ENCODE measurements around the gene ZBTB5.

DNA sequence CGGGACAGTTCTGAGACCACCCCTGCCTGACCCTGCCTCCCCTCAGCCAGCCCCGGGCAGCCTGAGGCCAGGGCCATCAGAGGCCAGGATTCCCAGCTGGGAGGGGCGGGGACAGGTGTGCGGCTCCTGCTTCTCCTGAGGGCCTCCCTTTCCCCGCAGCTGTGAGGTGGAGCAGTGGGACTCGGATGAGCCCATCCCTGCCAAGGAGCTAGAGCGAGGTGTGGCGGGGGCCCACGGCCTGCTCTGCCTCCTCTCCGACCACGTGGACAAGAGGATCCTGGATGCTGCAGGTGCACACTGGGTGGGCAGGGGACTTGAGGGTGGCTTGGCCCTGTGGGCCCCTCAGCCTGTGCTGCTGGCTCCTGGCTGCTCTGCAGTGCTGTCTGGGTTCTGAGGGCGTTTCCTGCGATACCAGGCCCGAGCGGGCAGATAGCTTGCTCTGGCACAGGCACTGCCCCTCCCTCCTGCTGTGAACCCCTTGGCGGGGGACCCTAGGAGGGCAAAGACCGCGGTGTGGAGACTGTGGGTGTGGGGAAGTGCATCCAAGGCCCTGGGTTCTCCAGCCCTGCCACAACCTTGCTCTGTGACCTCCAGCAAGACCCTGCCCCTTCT, 40.5 kb downstream of the ZBTB5 start:
- TF ChIP-seq EZH2phosphoT487 (IDR thresholded peaks at IDR 0.05; ENCODE audit: borderline replicate concordance, low read length) (no peak), CTCF (conservative IDR thresholded peaks at IDR 0.05; ENCODE audit: low read depth, low read length) (no peak)

Measured in PC-3 (cell line).